Liver (tissue), 9 donors: ENCODE results near the gene SPATS2L. TPM values are rescaled to one million over a fixed set of nuclear protein-coding genes. Genes with fewer than 3 reads are reported as not detected.

Experiments
- DNase-seq: peaks from one replicate; pipeline ENCODE4 v3.0.0-alpha.2; 2017; ENCODE audit warnings: low spot score
- H3K27ac ChIP-seq, 2 donors: one replicate each; pipeline ENCODE4 v1.7.0; 2013; ENCODE audit warnings: inconsistent platforms in 2 of 2, low read length in 2 of 2, control low read depth in 1 of 2, low read depth in 1 of 2, mild to moderate bottlenecking in 1 of 2
- H3K27me3 ChIP-seq, 4 donors: one replicate each; pipeline versions ENCODE4 v1.6.1 to v1.7.0; 2013; ENCODE audit warnings: low read length in 3 of 4, inconsistent platforms in 1 of 4, mild to moderate bottlenecking in 1 of 4, moderate library complexity in 1 of 4; ENCODE audit not compliant: control insufficient read depth in 4 of 4, insufficient read depth in 4 of 4
- H3K36me3 ChIP-seq, 4 donors: one replicate each; pipeline versions ENCODE4 v1.6.1 to v1.7.0; 2013; ENCODE audit warnings: low read length in 3 of 4, mild to moderate bottlenecking in 3 of 4, low read depth in 1 of 4, moderate library complexity in 1 of 4; ENCODE audit not compliant: control insufficient read depth in 4 of 4, insufficient read depth in 3 of 4
- H3K4me1 ChIP-seq, 4 donors: one replicate each; pipeline versions ENCODE4 v1.6.1 to v1.7.0; 2013; ENCODE audit warnings: low read length in 3 of 4, mild to moderate bottlenecking in 3 of 4, moderate library complexity in 1 of 4; ENCODE audit not compliant: control insufficient read depth in 4 of 4, insufficient read depth in 4 of 4
- H3K4me3 ChIP-seq, 3 donors: one replicate each; pipeline versions ENCODE4 v1.6.1 to v1.7.0; 2013; ENCODE audit warnings: low read length in 3 of 3, control low read depth in 1 of 3, low read depth in 1 of 3, mild to moderate bottlenecking in 1 of 3
- H3K9ac ChIP-seq, 2 donors: one replicate each; pipeline ENCODE4 v1.7.0; 2013; ENCODE audit warnings: low read length in 2 of 2, mild to moderate bottlenecking in 2 of 2, moderate library complexity in 2 of 2, control low read depth in 1 of 2, low read depth in 1 of 2
- H3K9me3 ChIP-seq, 4 donors: one replicate each; pipeline versions ENCODE4 v1.6.1 to v1.7.0; 2013; ENCODE audit warnings: low read length in 3 of 4; ENCODE audit not compliant: control insufficient read depth in 4 of 4
- EGR1 ChIP-seq, 2 donors: IDR thresholded peaks; 2 replicates each; pipeline ENCODE4 v1.6.1; 2016 to 2018; ENCODE audit warnings: antibody characterized with exemption in 2 of 2, low read depth in 2 of 2
- FOXA1 ChIP-seq: IDR thresholded peaks from 2 replicates; pipeline ENCODE4 v1.6.1; 2016; ENCODE audit warnings: antibody characterized with exemption
- FOXA2 ChIP-seq: IDR thresholded peaks from 2 replicates; pipeline ENCODE4 v1.6.1; 2016; ENCODE audit warnings: antibody characterized with exemption
- GABPA ChIP-seq, 2 donors: IDR thresholded peaks in 1 of 2; conservative IDR thresholded peaks in 1 of 2; 2 replicates each; pipeline ENCODE4 v1.6.1; 2016; ENCODE audit warnings: antibody characterized with exemption in 2 of 2, mild to moderate bottlenecking in 1 of 2, moderate library complexity in 1 of 2
- HNF4A ChIP-seq, 2 donors: conservative IDR thresholded peaks; 2 replicates each; pipeline ENCODE4 v1.6.1; 2016; ENCODE audit warnings: antibody characterized with exemption in 2 of 2, mild to moderate bottlenecking in 2 of 2
- HNF4G ChIP-seq: IDR thresholded peaks from 2 replicates; pipeline ENCODE4 v1.6.1; 2016; ENCODE audit warnings: antibody characterized with exemption
- JUND ChIP-seq, 2 donors: IDR thresholded peaks; 2 replicates each; pipeline ENCODE4 v1.6.1; 2016; ENCODE audit warnings: antibody characterized with exemption in 2 of 2
- NR2F2 ChIP-seq: IDR thresholded peaks from 2 replicates; pipeline ENCODE4 v1.6.1; 2016; ENCODE audit warnings: antibody characterized with exemption
- RAD21 ChIP-seq, 2 donors: IDR thresholded peaks; 2 replicates each; pipeline ENCODE4 v1.6.1; 2016; ENCODE audit warnings: antibody characterized with exemption in 2 of 2, mild to moderate bottlenecking in 2 of 2
- RXRA ChIP-seq, 2 donors: IDR thresholded peaks; 2 replicates each; pipeline ENCODE4 v1.6.1; 2017 to 2018; ENCODE audit warnings: antibody characterized with exemption in 2 of 2, mild to moderate bottlenecking in 1 of 2
- SP1 ChIP-seq: IDR thresholded peaks from 2 replicates; pipeline ENCODE4 v1.6.1; 2018; ENCODE audit warnings: antibody characterized with exemption, mild to moderate bottlenecking
- TAF1 ChIP-seq: conservative IDR thresholded peaks from 2 replicates; pipeline ENCODE4 v1.6.1; 2016; ENCODE audit warnings: antibody characterized with exemption, mild to moderate bottlenecking
- YY1 ChIP-seq: IDR thresholded peaks from 2 replicates; pipeline ENCODE4 v1.6.1; 2016; ENCODE audit warnings: antibody characterized with exemption, mild to moderate bottlenecking
- WGBS: extraction: QIAGEN DNeasy Blood & Tissue Kit; methylation state at CpG from one replicate; pipeline ENCODE4 v1.1.7; 2013; 5-methylcytosine and 5-hydroxymethylcytosine counted together
- polyA plus RNA-seq, 2 donors: library from polyadenylated mRNA; stranded (reverse) in 1 of 2; unstranded in 1 of 2; fragments of 200-250 nt in 1 of 2; fragments of >200 nt in 1 of 2; fragmentation: Nextera tagmentation in 1 of 2; extraction: Ambion mirVana in 1 of 2; gene quantifications; one replicate each; pipeline versions ENCODE4 v1.2.1 to v1.2.3, GENCODE V29; 2013 to 2015
- total RNA-seq, 2 donors: library from RNA; depleted of rRNA; stranded (reverse); fragments of >200 nt; gene quantifications; one replicate each; pipeline ENCODE4 v1.2.3, GENCODE V29; 2014
- TF ChIP-seq, protein P1 (sequence below): IDR thresholded peaks from 2 replicates; pipeline ENCODE4 v1.6.1; 2016; ENCODE audit warnings: antibody characterized with exemption
- TF ChIP-seq, protein P2 (sequence below): IDR thresholded peaks from 2 replicates; pipeline ENCODE4 v1.6.1; 2016; ENCODE audit warnings: antibody characterized with exemption
- TF ChIP-seq, protein P3 (sequence below): fragments of 150-350 bp; IDR thresholded peaks from 2 replicates; pipeline ENCODE4 v1.5.1; 2017; ENCODE audit warnings: improper control_type of control experiment, low read depth, low read length; ENCODE audit not compliant: missing input control
- TF ChIP-seq, protein P4 (sequence below): IDR thresholded peaks from 2 replicates; pipeline ENCODE4 v1.6.1; 2016; ENCODE audit warnings: antibody characterized with exemption
- TF ChIP-seq, protein P5 (sequence below): IDR thresholded peaks from 2 replicates; pipeline ENCODE4 v1.6.1; 2016; ENCODE audit warnings: antibody characterized with exemption, mild to moderate bottlenecking
- donor health status: healthy.
- donor health status: healthy.
- donor health status: healthy.
- donor health status: healthy.
- donor health status: healthy.

SPATS2L gene
- total and polyA plus RNA-seq, 4 donors: 31.4 to 49.9 (median 42.4) TPM

DNA sequence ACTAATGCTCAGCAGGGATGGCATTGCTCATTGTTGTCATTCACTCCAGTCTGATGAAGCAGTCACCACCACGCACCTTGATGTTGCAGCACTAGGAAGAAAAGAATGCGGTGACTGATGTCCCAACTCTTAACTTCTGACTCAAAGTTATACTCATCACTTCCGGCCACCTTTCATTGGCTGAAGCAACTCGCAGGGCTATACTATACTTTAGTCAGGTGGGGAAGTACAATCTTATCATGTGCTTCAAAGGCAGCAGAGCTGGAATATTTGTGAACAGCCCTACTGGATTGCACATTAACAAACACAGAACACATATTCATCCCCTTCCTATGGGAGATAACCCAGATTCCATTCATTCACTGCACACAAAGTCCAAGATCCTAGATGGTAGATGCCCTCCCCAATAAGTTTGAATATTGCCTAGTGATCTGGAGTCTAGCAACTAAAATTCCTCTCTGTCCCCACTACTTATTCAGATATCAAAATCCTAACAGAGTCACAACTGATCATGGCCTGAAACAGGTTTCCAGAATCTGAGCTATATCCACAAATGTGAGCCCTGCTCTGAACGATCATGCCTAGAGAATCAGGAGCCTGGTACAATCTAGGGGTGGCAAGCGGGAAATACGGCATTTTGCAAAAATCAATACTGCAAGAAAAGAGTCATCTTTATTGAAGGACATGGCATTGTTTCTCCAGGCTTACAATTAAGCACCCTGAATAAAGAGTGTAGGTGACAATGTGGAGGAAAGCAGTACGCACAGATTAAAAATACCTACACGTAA lies 3.4 kb upstream of the SPATS2L start (continued):
- TF ChIP-seq, protein P1, sequence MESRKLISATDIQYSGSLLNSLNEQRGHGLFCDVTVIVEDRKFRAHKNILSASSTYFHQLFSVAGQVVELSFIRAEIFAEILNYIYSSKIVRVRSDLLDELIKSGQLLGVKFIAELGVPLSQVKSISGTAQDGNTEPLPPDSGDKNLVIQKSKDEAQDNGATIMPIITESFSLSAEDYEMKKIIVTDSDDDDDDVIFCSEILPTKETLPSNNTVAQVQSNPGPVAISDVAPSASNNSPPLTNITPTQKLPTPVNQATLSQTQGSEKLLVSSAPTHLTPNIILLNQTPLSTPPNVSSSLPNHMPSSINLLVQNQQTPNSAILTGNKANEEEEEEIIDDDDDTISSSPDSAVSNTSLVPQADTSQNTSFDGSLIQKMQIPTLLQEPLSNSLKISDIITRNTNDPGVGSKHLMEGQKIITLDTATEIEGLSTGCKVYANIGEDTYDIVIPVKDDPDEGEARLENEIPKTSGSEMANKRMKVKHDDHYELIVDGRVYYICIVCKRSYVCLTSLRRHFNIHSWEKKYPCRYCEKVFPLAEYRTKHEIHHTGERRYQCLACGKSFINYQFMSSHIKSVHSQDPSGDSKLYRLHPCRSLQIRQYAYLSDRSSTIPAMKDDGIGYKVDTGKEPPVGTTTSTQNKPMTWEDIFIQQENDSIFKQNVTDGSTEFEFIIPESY: no peak

DNA sequence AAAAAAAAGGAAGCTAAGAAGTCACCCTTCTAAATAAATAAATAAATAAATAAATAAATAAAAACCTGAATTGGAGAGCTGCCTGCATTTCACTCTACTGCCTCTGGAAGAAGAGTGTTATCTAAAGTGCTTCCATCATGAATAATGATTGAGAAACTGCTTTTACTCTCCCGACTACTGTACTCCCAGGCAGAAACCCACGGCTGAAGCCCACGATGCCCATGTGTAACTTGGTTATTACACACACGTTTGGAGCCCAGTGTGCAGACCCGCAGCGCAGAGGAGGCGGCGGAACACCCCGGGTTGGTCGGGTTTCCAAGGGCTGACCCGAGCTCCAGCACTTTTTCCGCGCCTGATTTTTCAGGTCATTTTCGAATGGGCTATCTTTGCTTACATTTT lies 697 bp upstream of the SPATS2L start:
- Histone ChIP-seq H3K27me3 (no peaks in the 10 kb centered on the region), H3K4me1 (peaks cover 1 to 36% (median 28%) of the 10 kb centered on the region in 4 donors), H3K9ac (peak overlapping the region; percentile 70 to 79), H3K9me3 (no peaks in the 10 kb centered on the region), H3K4me3 (peak overlapping the region; percentile 60 to 98 (median 84)), H3K27ac (peak overlapping the region; percentile 88 to 96), H3K36me3 (no peaks in the 10 kb centered on the region)
- TF ChIP-seq FOXA1 (no peak), SP1 (no peak)
- WGBS: 1% methylated on average over 14 of the region's 14 CpGs
- DNase-seq: peak; percentile 41

DNA sequence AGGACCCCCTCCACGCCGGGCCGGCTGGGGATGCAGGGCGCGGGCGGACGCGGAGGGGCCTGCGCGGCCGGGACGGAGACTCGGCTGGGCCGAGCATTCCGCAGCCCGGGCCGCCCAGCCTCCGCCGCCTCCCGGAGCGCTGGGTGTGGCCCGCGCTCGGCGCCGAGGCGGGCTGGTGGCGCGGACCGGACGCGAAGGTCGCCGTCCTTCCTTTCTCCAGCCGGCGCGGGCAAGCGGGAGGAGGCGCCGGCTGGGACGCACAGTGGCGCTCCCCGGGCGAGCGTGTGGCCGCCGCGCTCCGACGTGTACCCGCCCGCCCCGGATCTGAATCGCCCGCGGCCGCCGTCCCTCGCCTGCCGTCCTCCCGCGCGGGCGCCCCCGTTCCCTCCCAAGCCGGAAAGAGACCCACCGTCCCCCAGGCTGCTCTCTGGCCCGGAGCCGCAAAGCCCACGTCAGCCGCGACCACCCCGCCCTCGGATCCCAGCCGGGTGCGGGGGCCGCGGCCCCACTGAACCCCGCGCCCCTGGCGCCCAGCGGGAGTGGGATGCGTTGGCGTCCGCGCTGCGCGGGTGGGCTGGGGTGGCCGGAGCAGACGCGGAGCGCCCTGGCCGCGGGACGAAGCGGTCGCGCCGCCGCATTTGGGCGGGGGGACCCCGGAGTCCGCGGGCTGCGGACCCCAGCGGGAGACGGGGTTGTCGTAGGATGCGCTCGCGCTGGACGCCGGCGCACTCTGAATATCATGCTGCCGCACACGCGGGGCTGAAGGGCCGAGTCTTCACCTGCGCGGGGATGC lies 634 bp downstream of the SPATS2L start:
- peak overlapping the region; percentile 93 to 96 for H3K27ac ChIP-seq
- no peak for TF ChIP-seq SP1
- no peak for TF ChIP-seq HNF4G
- no peak for TF ChIP-seq RAD21 (IDR thresholded peaks at IDR 0.05)
- TF ChIP-seq, protein P2, sequence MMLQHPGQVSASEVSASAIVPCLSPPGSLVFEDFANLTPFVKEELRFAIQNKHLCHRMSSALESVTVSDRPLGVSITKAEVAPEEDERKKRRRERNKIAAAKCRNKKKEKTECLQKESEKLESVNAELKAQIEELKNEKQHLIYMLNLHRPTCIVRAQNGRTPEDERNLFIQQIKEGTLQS: no peak
- TF ChIP-seq JUND (IDR thresholded peaks at IDR 0.05): no peak
- TF ChIP-seq TAF1: no peak
- TF ChIP-seq NR2F2: no peak
- no peak for TF ChIP-seq YY1
- no peak for TF ChIP-seq HNF4A (conservative IDR thresholded peaks at IDR 0.05)
- TF ChIP-seq EGR1 (IDR thresholded peaks at IDR 0.05; ENCODE audit: low read depth in 2 of 2): no peak
- no peak for TF ChIP-seq FOXA1
- no peak for TF ChIP-seq GABPA (IDR thresholded peaks at IDR 0.05 in 1 of 2, conservative IDR thresholded peaks at IDR 0.05 in 1 of 2)
- TF ChIP-seq, protein P3, sequence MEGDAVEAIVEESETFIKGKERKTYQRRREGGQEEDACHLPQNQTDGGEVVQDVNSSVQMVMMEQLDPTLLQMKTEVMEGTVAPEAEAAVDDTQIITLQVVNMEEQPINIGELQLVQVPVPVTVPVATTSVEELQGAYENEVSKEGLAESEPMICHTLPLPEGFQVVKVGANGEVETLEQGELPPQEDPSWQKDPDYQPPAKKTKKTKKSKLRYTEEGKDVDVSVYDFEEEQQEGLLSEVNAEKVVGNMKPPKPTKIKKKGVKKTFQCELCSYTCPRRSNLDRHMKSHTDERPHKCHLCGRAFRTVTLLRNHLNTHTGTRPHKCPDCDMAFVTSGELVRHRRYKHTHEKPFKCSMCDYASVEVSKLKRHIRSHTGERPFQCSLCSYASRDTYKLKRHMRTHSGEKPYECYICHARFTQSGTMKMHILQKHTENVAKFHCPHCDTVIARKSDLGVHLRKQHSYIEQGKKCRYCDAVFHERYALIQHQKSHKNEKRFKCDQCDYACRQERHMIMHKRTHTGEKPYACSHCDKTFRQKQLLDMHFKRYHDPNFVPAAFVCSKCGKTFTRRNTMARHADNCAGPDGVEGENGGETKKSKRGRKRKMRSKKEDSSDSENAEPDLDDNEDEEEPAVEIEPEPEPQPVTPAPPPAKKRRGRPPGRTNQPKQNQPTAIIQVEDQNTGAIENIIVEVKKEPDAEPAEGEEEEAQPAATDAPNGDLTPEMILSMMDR: no peak
- TF ChIP-seq, protein P4, sequence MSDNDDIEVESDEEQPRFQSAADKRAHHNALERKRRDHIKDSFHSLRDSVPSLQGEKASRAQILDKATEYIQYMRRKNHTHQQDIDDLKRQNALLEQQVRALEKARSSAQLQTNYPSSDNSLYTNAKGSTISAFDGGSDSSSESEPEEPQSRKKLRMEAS: no peak
- TF ChIP-seq RXRA (IDR thresholded peaks at IDR 0.05): no peak
- TF ChIP-seq, protein P1: no peak
- TF ChIP-seq, protein P5, sequence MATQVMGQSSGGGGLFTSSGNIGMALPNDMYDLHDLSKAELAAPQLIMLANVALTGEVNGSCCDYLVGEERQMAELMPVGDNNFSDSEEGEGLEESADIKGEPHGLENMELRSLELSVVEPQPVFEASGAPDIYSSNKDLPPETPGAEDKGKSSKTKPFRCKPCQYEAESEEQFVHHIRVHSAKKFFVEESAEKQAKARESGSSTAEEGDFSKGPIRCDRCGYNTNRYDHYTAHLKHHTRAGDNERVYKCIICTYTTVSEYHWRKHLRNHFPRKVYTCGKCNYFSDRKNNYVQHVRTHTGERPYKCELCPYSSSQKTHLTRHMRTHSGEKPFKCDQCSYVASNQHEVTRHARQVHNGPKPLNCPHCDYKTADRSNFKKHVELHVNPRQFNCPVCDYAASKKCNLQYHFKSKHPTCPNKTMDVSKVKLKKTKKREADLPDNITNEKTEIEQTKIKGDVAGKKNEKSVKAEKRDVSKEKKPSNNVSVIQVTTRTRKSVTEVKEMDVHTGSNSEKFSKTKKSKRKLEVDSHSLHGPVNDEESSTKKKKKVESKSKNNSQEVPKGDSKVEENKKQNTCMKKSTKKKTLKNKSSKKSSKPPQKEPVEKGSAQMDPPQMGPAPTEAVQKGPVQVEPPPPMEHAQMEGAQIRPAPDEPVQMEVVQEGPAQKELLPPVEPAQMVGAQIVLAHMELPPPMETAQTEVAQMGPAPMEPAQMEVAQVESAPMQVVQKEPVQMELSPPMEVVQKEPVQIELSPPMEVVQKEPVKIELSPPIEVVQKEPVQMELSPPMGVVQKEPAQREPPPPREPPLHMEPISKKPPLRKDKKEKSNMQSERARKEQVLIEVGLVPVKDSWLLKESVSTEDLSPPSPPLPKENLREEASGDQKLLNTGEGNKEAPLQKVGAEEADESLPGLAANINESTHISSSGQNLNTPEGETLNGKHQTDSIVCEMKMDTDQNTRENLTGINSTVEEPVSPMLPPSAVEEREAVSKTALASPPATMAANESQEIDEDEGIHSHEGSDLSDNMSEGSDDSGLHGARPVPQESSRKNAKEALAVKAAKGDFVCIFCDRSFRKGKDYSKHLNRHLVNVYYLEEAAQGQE: no peak
- TF ChIP-seq FOXA2: no peak
- peak overlapping the region; percentile 52 to 75 for H3K9ac ChIP-seq
- H3K36me3 ChIP-seq: no peaks in the 10 kb centered on the region
- WGBS: under 1% methylated on average over 120 of the region's 120 CpGs
- peak overlapping the region; percentile 60 to 98 (median 67) for H3K4me3 ChIP-seq
- no peaks in the 10 kb centered on the region for H3K27me3 ChIP-seq
- DNase-seq: peak; percentile 39
- H3K4me1 ChIP-seq: peaks cover 5 to 48% (median 41%) of the 10 kb centered on the region in 4 donors
- no peaks in the 10 kb centered on the region for H3K9me3 ChIP-seq
